PC-9 (cell line): ENCODE data around the gene DUSP23.

ENCODE experiments used
- EZH2 ChIP-seq: fragments of 200-600 bp; sonication (generic); IDR thresholded peaks from 2 replicates; pipeline ENCODE4 v1.8.0; 2017; ENCODE audit warnings: antibody characterized with exemption, low read depth
- TF ChIP-seq, protein P1 (sequence below): fragments of 200-600 bp; sonication (generic); conservative IDR thresholded peaks from 2 replicates; pipeline ENCODE4 v1.6.1; 2017; ENCODE audit warnings: mixed run types, antibody characterized with exemption, mild to moderate bottlenecking, moderate library complexity

DNA sequence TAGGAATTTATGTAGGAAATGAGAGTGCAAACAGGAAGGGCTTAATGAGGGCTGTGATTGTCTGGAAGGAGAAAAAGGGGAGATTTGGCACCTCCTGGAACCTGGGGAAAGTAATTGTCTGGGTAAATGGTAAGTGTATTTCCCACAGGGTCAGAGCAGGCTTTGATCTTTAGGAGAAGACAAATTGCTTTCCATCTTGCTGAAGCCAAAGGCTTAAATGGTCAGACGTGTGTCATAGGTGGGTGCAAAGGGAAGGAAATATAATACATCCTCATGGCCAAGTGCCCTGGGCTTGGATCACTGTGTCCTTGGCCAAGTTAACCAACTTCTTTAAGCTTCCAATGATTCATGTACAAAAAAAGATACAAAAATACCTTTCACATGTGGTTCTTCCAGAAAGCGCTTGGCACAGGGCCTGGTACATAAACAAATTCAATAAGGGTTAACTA lies 1.3 kb upstream of the DUSP23 start:
- TF ChIP-seq, protein P1, sequence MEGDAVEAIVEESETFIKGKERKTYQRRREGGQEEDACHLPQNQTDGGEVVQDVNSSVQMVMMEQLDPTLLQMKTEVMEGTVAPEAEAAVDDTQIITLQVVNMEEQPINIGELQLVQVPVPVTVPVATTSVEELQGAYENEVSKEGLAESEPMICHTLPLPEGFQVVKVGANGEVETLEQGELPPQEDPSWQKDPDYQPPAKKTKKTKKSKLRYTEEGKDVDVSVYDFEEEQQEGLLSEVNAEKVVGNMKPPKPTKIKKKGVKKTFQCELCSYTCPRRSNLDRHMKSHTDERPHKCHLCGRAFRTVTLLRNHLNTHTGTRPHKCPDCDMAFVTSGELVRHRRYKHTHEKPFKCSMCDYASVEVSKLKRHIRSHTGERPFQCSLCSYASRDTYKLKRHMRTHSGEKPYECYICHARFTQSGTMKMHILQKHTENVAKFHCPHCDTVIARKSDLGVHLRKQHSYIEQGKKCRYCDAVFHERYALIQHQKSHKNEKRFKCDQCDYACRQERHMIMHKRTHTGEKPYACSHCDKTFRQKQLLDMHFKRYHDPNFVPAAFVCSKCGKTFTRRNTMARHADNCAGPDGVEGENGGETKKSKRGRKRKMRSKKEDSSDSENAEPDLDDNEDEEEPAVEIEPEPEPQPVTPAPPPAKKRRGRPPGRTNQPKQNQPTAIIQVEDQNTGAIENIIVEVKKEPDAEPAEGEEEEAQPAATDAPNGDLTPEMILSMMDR: no peak
- no peak for TF ChIP-seq EZH2
